Fibroblast of villous mesenchyme (primary cell): Measurements from ENCODE around the gene RSPH6A. TPM values are rescaled to one million over a fixed set of nuclear protein-coding genes. Genes with fewer than 3 reads are reported as not detected.

ENCODE experiments used
- DNase-seq: peaks from one replicate; pipeline ENCODE4 v3.0.0-alpha.2; 2010; ENCODE audit warnings: low read depth
- H3K4me3 ChIP-seq: 2 replicates; pipeline ENCODE4 v1.5.1; 2011; ENCODE audit warnings: low read depth, mild to moderate bottlenecking, low read length
- CTCF ChIP-seq: IDR thresholded peaks from 2 replicates; pipeline ENCODE4 v1.5.1; 2012; ENCODE audit warnings: low read depth, mild to moderate bottlenecking, low read length; ENCODE audit not compliant: insufficient read depth
- total RNA-seq: library from RNA; depleted of rRNA; stranded (reverse); fragments of >200 nt; gene quantifications from 2 replicates; pipeline ENCODE4 v1.2.3, GENCODE V29; 2012

RSPH6A gene
- total RNA-seq, 1 donor, result under 0.01 TPM

- no peak for TF ChIP-seq CTCF
- H3K4me3 ChIP-seq, result no peak overlapping the region
- no peak for DNase-seq
These were observed 37.0 kb downstream of the RSPH6A start for GRCh38 chr19:45778010-45778661.

GRCh38 chr19:45777395-45777961, 37.6 kb downstream of the RSPH6A start:
- H3K4me3 ChIP-seq, result no peak overlapping the region
- no peak for TF ChIP-seq CTCF
- DNase-seq, result no peak

- DNase-seq, result no peak
- H3K4me3 ChIP-seq, result no peak overlapping the region
- no peak for TF ChIP-seq CTCF
These were observed 40.3 kb downstream of the RSPH6A start for GRCh38 chr19:45774765-45775164.

- DNase-seq, result no peak
- H3K4me3 ChIP-seq, result no peak overlapping the region
- no peak for TF ChIP-seq CTCF
These were observed 41.7 kb downstream of the RSPH6A start for GRCh38 chr19:45773384-45773783.

GRCh38 chr19:45772912-45773311, 42.2 kb downstream of the RSPH6A start:
- no peak for DNase-seq
- no peak for TF ChIP-seq CTCF

GRCh38 chr19:45772130-45772840, 42.8 kb downstream of the RSPH6A start:
- no peak for DNase-seq
- TF ChIP-seq CTCF, result no peak

More at GRCh38 chr19:45772912-45773311, 42.2 kb downstream of the RSPH6A start:
- no peak overlapping the region for H3K4me3 ChIP-seq

More at GRCh38 chr19:45772130-45772840, 42.8 kb downstream of the RSPH6A start:
- no peak overlapping the region for H3K4me3 ChIP-seq
